T-helper 17 cell (primary cell): ENCODE measurements around the gene MEIKIN. TPM values are rescaled to one million over a fixed set of nuclear protein-coding genes. Genes with fewer than 3 reads are reported as not detected.

ENCODE experiments used
- ATAC-seq: fragments of 150-1000 bp; cut with Tn5 transposase; 2 replicates; pipeline ENCODE4 v1.10.0; 2021; ENCODE audit warnings: mild to moderate bottlenecking, moderate library complexity
- DNase-seq, 3 donors: peaks; one replicate each; pipeline versions ENCODE4 v3.0.0 to v3.0.0-alpha.2; 2020 to 2021
- H3K9me3 ChIP-seq: one replicate; pipeline ENCODE4 v1.7.0; 2013; ENCODE audit warnings: low read length, mild to moderate bottlenecking; ENCODE audit not compliant: control insufficient read depth, poor library complexity, severe bottlenecking
- H3K27ac Mint-ChIP-seq: one replicate; pipeline ENCODE4 v1.8.0; 2022; ENCODE audit warnings: mild to moderate bottlenecking, moderate library complexity, mixed read lengths
- H3K27me3 Mint-ChIP-seq: one replicate; pipeline ENCODE4 v1.8.0; 2022; ENCODE audit warnings: mixed read lengths
- H3K36me3 Mint-ChIP-seq: one replicate; pipeline ENCODE4 v1.8.0; 2022; ENCODE audit warnings: low read depth, mixed read lengths
- H3K4me1 Mint-ChIP-seq: one replicate; pipeline ENCODE4 v1.8.0; 2022; ENCODE audit warnings: mild to moderate bottlenecking, mixed read lengths
- H3K4me3 Mint-ChIP-seq: one replicate; pipeline ENCODE4 v1.8.0; 2022; ENCODE audit warnings: mild to moderate bottlenecking, moderate library complexity, mixed read lengths
- total RNA-seq, 4 donors: library from RNA in 2 of 4; stranded (reverse) in 2 of 4; gene quantifications; one replicate each; pipeline ENCODE4 v1.2.3 and lab custom pipeline; 2022 to 2026

MEIKIN gene
- total RNA-seq, 2 donors from 2014 or later: 0.77 to 1.5 TPM

- H3K9me3 ChIP-seq: peaks cover 2% of the 10 kb centered on the region
- Mint-ChIP-seq H3K27me3 (no peaks in the 10 kb centered on the region), H3K4me1 (peaks cover 30% of the 10 kb centered on the region), H3K36me3 (peaks cover 2% of the 10 kb centered on the region), H3K4me3 (no peak overlapping the region), H3K27ac (peak overlapping the region; percentile 62)
- DNase-seq (no peak), ATAC-seq (no peak)
Observed at GRCh38 chr5:131759704-131760103, 185.8 kb downstream of the MEIKIN start.

GRCh38 chr5:131758520-131758900, 187.0 kb downstream of the MEIKIN start:
- Mint-ChIP-seq H3K4me1 (peaks cover 34% of the 10 kb centered on the region), H3K27me3 (no peaks in the 10 kb centered on the region), H3K4me3 (peak overlapping the region; percentile 57), H3K36me3 (peaks cover 4% of the 10 kb centered on the region), H3K27ac (peak overlapping the region; percentile 62)
- no peak for DNase-seq
- ATAC-seq: no peak
- no peaks in the 10 kb centered on the region for H3K9me3 ChIP-seq

GRCh38 chr5:131757830-131758519, 187.5 kb downstream of the MEIKIN start:
- H3K4me3 Mint-ChIP-seq: no peak overlapping the region
- H3K4me1 Mint-ChIP-seq: peaks cover 34% of the 10 kb centered on the region
- no peak for ATAC-seq
- no peak for DNase-seq
- peaks cover 4% of the 10 kb centered on the region for H3K36me3 Mint-ChIP-seq
- H3K27ac Mint-ChIP-seq: peak overlapping the region; percentile 62
- no peaks in the 10 kb centered on the region for H3K27me3 Mint-ChIP-seq
- no peaks in the 10 kb centered on the region for H3K9me3 ChIP-seq

Other genes starting within 250 kb of the MEIKIN start
- 10 to 100 TPM; 27.5 to 28.8 TPM for gene FNIP1, start 148.6 kb downstream of the MEIKIN start, total RNA-seq
- gene ACSL6, start 66.0 kb upstream of the MEIKIN start, total RNA-seq: 10 to 100 TPM; 18.0 to 22.2 TPM
- not detected for gene IL3, start 115.0 kb upstream of the MEIKIN start, total RNA-seq
- not detected for gene CSF2, start 128.1 kb upstream of the MEIKIN start, total RNA-seq